Mesenchymal stem cell (in vitro differentiated cells and primary cell): ENCODE results near the gene PPP5C.

Source experiments
- DNase-seq: peaks from one replicate; pipeline ENCODE4 v3.0.0-alpha.2; 2013
- H2AFZ ChIP-seq: one replicate; pipeline ENCODE4 v1.6.1; 2013; ENCODE audit warnings: low read depth, mild to moderate bottlenecking, control low read depth, inconsistent platforms, low read length, moderate library complexity
- H2AK5ac ChIP-seq: 2 replicates; pipeline ENCODE4 v1.6.1; 2013; ENCODE audit warnings: low read length, moderate library complexity, mild to moderate bottlenecking, inconsistent platforms; ENCODE audit not compliant: severe bottlenecking
- H2BK120ac ChIP-seq: one replicate; pipeline ENCODE4 v1.6.1; 2013; ENCODE audit warnings: low read depth, mild to moderate bottlenecking, inconsistent platforms, low read length, moderate library complexity
- H2BK12ac ChIP-seq, 2 experiments: one replicate each; pipeline ENCODE4 v1.6.1; 2013; ENCODE audit warnings: inconsistent platforms in 2 of 2, low read length in 2 of 2, mild to moderate bottlenecking in 2 of 2, moderate library complexity in 2 of 2, control low read depth in 1 of 2
- H2BK15ac ChIP-seq: one replicate; pipeline ENCODE4 v1.6.1; 2013; ENCODE audit warnings: mild to moderate bottlenecking, low read depth, inconsistent platforms; ENCODE audit not compliant: poor library complexity, severe bottlenecking
- H2BK5ac ChIP-seq: 2 replicates; pipeline ENCODE4 v1.6.1; 2013; ENCODE audit warnings: low read depth, mild to moderate bottlenecking, low read length, control low read depth, inconsistent platforms; ENCODE audit not compliant: poor library complexity, severe bottlenecking
- H3K14ac ChIP-seq, 2 experiments: one replicate each; pipeline ENCODE4 v1.6.1; 2013; ENCODE audit warnings: inconsistent platforms in 2 of 2, low read length in 2 of 2, control low read depth in 1 of 2, mild to moderate bottlenecking in 1 of 2, moderate library complexity in 1 of 2
- H3K18ac ChIP-seq, 2 experiments: one replicate each; pipeline ENCODE4 v1.6.1; 2013; ENCODE audit warnings: inconsistent platforms in 2 of 2, low read length in 2 of 2, control low read depth in 1 of 2, low read depth in 1 of 2, mild to moderate bottlenecking in 1 of 2
- H3K23ac ChIP-seq, 2 experiments: one replicate each; pipeline ENCODE4 v1.6.1; 2013; ENCODE audit warnings: inconsistent platforms in 2 of 2, low read length in 2 of 2, mild to moderate bottlenecking in 2 of 2, moderate library complexity in 2 of 2, control low read depth in 1 of 2
- H3K27ac ChIP-seq: 2 replicates; pipeline ENCODE4 v1.5.1; 2013; ENCODE audit warnings: mild to moderate bottlenecking, moderate library complexity, low read length, control low read depth, inconsistent platforms; ENCODE audit not compliant: poor library complexity, severe bottlenecking
- H3K27me3 ChIP-seq, 2 experiments: 2 replicates each; pipeline versions ENCODE4 v1.6.1 to v1.7.0; 2013; ENCODE audit warnings: low read length in 2 of 2, mild to moderate bottlenecking in 2 of 2, moderate library complexity in 2 of 2, control low read depth in 1 of 2, inconsistent platforms in 1 of 2; ENCODE audit not compliant: control insufficient read depth in 1 of 2, insufficient read depth in 1 of 2
- H3K36me3 ChIP-seq, 2 experiments: 2 replicates each; pipeline versions ENCODE4 v1.6.1 to v1.7.0; 2013; ENCODE audit warnings: low read length in 2 of 2, control low read depth in 1 of 2, inconsistent platforms in 1 of 2, low read depth in 1 of 2, mild to moderate bottlenecking in 1 of 2; ENCODE audit not compliant: insufficient read depth in 2 of 2, control insufficient read depth in 1 of 2
- H3K4ac ChIP-seq, 2 experiments: one replicate each; pipeline ENCODE4 v1.6.1; 2013; ENCODE audit warnings: inconsistent platforms in 2 of 2, low read length in 2 of 2, mild to moderate bottlenecking in 2 of 2, moderate library complexity in 2 of 2, control low read depth in 1 of 2, low read depth in 1 of 2
- H3K4me1 ChIP-seq: 2 replicates; pipeline ENCODE4 v1.6.1; 2013; ENCODE audit warnings: low read depth, low read length, control low read depth; ENCODE audit not compliant: control insufficient read depth, insufficient read depth
- H3K4me2 ChIP-seq: 2 replicates; pipeline ENCODE4 v1.6.1; 2013; ENCODE audit warnings: low read length, mild to moderate bottlenecking, inconsistent platforms; ENCODE audit not compliant: poor library complexity, severe bottlenecking
- H3K4me3 ChIP-seq, 2 experiments: 2 replicates each; pipeline versions ENCODE4 v1.5.1 to v1.7.0; 2013; ENCODE audit warnings: low read length in 2 of 2, mild to moderate bottlenecking in 2 of 2, control low read depth in 1 of 2, low read depth in 1 of 2; ENCODE audit not compliant: insufficient read depth in 1 of 2
- H3K79me1 ChIP-seq: replicated peaks from 2 replicates; pipeline ENCODE4 v1.6.1; 2013; ENCODE audit warnings: mild to moderate bottlenecking, control low read depth, low read length, inconsistent platforms; ENCODE audit not compliant: poor library complexity, severe bottlenecking
- H3K9ac ChIP-seq: 2 replicates; pipeline ENCODE4 v1.7.0; 2013; ENCODE audit warnings: mild to moderate bottlenecking, low read length, moderate library complexity
- H3K9me3 ChIP-seq: 2 replicates; pipeline ENCODE4 v1.7.0; 2013; ENCODE audit warnings: mild to moderate bottlenecking, low read length; ENCODE audit not compliant: control insufficient read depth
- H4K8ac ChIP-seq: one replicate; pipeline ENCODE4 v1.6.1; 2013; ENCODE audit warnings: inconsistent platforms, mild to moderate bottlenecking, low read length, moderate library complexity
- H4K91ac ChIP-seq: one replicate; pipeline ENCODE4 v1.6.1; 2013; ENCODE audit warnings: mild to moderate bottlenecking, low read length, inconsistent platforms
- WGBS: methylation state at CpG from one replicate; pipeline ENCODE4 v1.1.7; 2013; ENCODE audit warnings: mixed read lengths; 5-methylcytosine and 5-hydroxymethylcytosine counted together

Gene PPP5C

DNA sequence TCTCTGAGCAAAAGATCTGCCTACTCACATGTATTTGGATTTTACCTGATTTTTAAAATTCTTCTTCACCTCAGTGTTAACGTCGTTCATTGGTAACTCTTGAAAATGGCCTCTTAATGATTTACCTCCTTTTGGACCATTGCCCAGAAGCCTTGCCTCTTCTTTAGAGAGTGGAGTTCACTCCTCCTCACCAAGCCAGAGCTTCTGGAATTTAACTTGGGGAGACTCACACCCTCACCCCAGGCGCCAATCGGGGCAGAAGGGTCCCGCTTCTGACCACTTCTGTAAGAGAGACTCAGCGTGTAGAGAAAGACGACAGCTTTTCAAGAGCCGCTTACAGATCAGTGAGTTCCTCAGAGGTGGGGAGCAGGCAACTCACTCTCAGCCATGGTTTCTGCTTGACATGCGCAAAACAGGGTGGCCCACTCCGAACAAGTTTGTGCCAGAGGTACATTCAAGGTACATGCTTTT is 79.2 kb downstream of the PPP5C start:
- H3K4me2 ChIP-seq, result peak overlapping the region; percentile 99
- peaks cover 14% of the 10 kb centered on the region for H3K4me1 ChIP-seq
- H3K79me1 ChIP-seq, result no peaks in the 10 kb centered on the region
- peak; percentile 62 for DNase-seq
- peak overlapping the region; percentile 96 for H3K27ac ChIP-seq
- H3K18ac ChIP-seq, result peak overlapping the region; percentile 97 to 99
- H2AFZ ChIP-seq, result peak overlapping the region; percentile 93
- no peak overlapping the region for H2BK15ac ChIP-seq
- H3K9ac ChIP-seq, result peak overlapping the region; percentile 74
- no peak overlapping the region for H2BK12ac ChIP-seq
- H4K8ac ChIP-seq, result peak overlapping the region; percentile 99
- H3K4ac ChIP-seq, result peak overlapping the region in 1 of 2 experiments; percentile 99
- peak overlapping the region; percentile 67 to 82 for H3K4me3 ChIP-seq
- H4K91ac ChIP-seq, result no peak overlapping the region
- H2AK5ac ChIP-seq, result no peak overlapping the region
- H3K23ac ChIP-seq, result no peak overlapping the region
- H3K36me3 ChIP-seq, result no peaks in the 10 kb centered on the region
- H3K9me3 ChIP-seq, result no peaks in the 10 kb centered on the region
- H3K14ac ChIP-seq, result peak overlapping the region in 1 of 2 experiments; percentile 97
- H3K27me3 ChIP-seq, result peaks cover 15 to 43% of the 10 kb centered on the region in 2 experiments
- WGBS, result 6% methylated on average over 10 of the region's 10 CpGs
- H2BK5ac ChIP-seq, result peak overlapping the region; percentile 93
- peak overlapping the region; percentile 78 for H2BK120ac ChIP-seq

DNA sequence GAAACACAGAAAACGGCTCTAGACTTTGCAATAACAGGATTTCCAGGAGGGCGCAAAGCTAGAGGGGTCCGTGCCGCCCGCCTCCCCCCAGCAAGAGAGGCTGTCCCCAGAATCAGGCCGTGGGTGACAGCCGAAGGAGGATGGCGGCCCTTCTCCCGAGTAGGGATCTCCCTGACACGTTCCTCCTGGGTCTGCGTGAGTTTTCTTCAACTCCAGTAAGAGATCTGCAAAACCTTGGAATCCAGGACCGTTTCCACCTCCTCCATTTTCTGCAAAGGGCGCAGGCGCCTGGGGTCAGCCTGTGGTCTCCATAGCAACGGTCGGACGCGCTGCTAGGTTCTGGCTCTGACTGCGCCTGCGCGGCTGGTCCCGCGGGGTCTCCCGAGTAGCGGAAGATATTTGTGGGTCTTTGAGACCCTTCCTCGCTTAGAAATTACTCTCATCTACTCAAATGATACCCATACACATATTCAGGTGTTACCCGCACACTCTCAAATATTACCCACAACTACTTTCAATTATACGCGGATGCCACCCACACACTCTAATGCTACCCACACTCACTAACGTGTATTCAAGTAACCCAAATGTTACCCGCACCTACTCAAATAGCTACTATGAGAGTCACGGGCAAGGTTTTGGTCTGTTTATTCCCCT is 79.7 kb downstream of the PPP5C start:
- H3K9me3 ChIP-seq, result no peaks in the 10 kb centered on the region

DNA sequence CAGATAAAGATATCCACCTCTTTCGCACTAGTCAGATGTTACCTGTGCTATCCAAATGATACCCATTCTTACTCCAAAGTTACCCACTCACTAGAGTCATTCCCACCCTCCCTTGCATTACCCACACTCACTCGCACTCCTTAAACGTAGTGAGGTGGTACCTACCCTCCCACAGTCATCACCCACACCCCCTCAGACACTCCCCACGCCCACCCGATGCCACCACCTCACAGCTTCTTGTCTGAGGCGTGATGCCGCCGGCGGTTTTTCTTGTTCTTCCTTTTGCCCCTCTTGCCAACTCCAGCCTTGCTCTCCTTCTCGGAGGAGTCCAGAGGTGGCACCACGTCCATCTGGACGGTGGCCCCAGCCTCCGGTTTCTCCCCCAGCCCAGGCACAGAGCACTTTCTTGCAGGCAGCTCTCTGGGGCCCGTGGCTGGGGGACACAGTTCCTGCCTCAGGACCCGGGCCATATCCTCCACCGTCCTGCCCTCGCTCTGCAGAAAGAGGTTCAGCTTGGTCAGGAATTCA is 80.7 kb downstream of the PPP5C start:
- Histone ChIP-seq H3K4me1 (peaks cover 14% of the 10 kb centered on the region), H3K9me3 (no peaks in the 10 kb centered on the region), H3K4me3 (no peak overlapping the region), H4K8ac (no peak overlapping the region), H3K4me2 (no peak overlapping the region), H2BK120ac (no peak overlapping the region), H2AK5ac (no peak overlapping the region), H3K18ac (no peak overlapping the region), H3K27me3 (peaks cover 15 to 43% of the 10 kb centered on the region in 2 experiments), H2BK15ac (no peak overlapping the region), H3K14ac (no peak overlapping the region), H3K36me3 (no peaks in the 10 kb centered on the region), H3K9ac (no peak overlapping the region), H2BK5ac (no peak overlapping the region), H3K23ac (no peak overlapping the region), H4K91ac (no peak overlapping the region), H2AFZ (no peak overlapping the region), H3K27ac (no peak overlapping the region), H3K4ac (no peak overlapping the region), H3K79me1 (no peaks in the 10 kb centered on the region), H2BK12ac (no peak overlapping the region)
- no peak for DNase-seq
- 82% methylated on average over 17 of the region's 17 CpGs for WGBS

More for the DNA sequence above, 79.7 kb downstream of the PPP5C start:
- H3K18ac ChIP-seq, result peak overlapping the region; percentile 97 to 99
- peaks cover 15 to 43% of the 10 kb centered on the region in 2 experiments for H3K27me3 ChIP-seq
- H3K14ac ChIP-seq, result peak overlapping the region in 1 of 2 experiments; percentile 97
- peak overlapping the region; percentile 36 for H2AK5ac ChIP-seq
- peak; percentile 83 for DNase-seq
- H2AFZ ChIP-seq, result peak overlapping the region; percentile 93
- peak overlapping the region; percentile 78 for H2BK120ac ChIP-seq
- peak overlapping the region; percentile 74 for H3K9ac ChIP-seq
- peak overlapping the region; percentile 96 for H3K27ac ChIP-seq
- H3K23ac ChIP-seq, result peak overlapping the region in 1 of 2 experiments; percentile 90
- H3K4ac ChIP-seq, result peak overlapping the region; percentile 89 to 99
- H3K4me3 ChIP-seq, result peak overlapping the region; percentile 67 to 82
- H3K4me2 ChIP-seq, result peak overlapping the region; percentile 99
- peaks cover 14% of the 10 kb centered on the region for H3K4me1 ChIP-seq
- H2BK12ac ChIP-seq, result peak overlapping the region in 1 of 2 experiments; percentile 47
- H2BK15ac ChIP-seq, result peak overlapping the region; percentile 91
- peak overlapping the region; percentile 94 for H4K91ac ChIP-seq
- H4K8ac ChIP-seq, result peak overlapping the region; percentile 99
- no peaks in the 10 kb centered on the region for H3K79me1 ChIP-seq
- H3K36me3 ChIP-seq, result no peaks in the 10 kb centered on the region
- 4% methylated on average over 31 of the region's 32 CpGs for WGBS
- peak overlapping the region; percentile 93 for H2BK5ac ChIP-seq
